HG03521 (cell line): Measurements from ENCODE around the gene JAK3.
"Not testable (repeated sequence)": the region's sequence is repeated elsewhere in the genome, so short reads cannot be mapped to it uniquely, and the experiment has no call there.

Source experiments
- ATAC-seq: cut with Tn5 transposase; IDR thresholded peaks from one replicate; pipeline ENCODE4 v1.9.1; 2021; ENCODE audit warnings: mild to moderate bottlenecking, moderate library complexity; ENCODE audit not compliant: unreplicated experiment

The JAK3 gene

GRCh38 chr19:17807731-17808316, 40.0 kb downstream of the JAK3 start:
- ATAC-seq: no peak

GRCh38 chr19:17806945-17807344, 40.8 kb downstream of the JAK3 start:
- no peak for ATAC-seq

GRCh38 chr19:17805427-17805826, 42.4 kb downstream of the JAK3 start:
- ATAC-seq: no peak

GRCh38 chr19:17803264-17803896, 44.4 kb downstream of the JAK3 start:
- no peak for ATAC-seq

GRCh38 chr19:17802137-17802858, 45.5 kb downstream of the JAK3 start:
- no peak for ATAC-seq

GRCh38 chr19:17798599-17798998, 49.2 kb downstream of the JAK3 start:
- not testable (repeated sequence) for ATAC-seq

- no peak for ATAC-seq
These were observed 50.2 kb downstream of the JAK3 start for GRCh38 chr19:17797424-17798201.

GRCh38 chr19:17796838-17797423, 50.9 kb downstream of the JAK3 start:
- ATAC-seq: no peak

GRCh38 chr19:17796013-17796837, 51.6 kb downstream of the JAK3 start:
- ATAC-seq: no peak

GRCh38 chr19:17795495-17795856, 52.3 kb downstream of the JAK3 start:
- ATAC-seq: no peak

- ATAC-seq: no peak
These were observed 52.9 kb downstream of the JAK3 start, which contains the start of gene B3GNT3 for GRCh38 chr19:17794731-17795494. B3GNT3 (plus strand) TSS chr19:17795138; CDS start chr19:17807808, 12,670 bp downstream.

GRCh38 chr19:17794412-17794730, 53.4 kb downstream of the JAK3 start:
- ATAC-seq: no peak

- no peak for ATAC-seq
These were observed 57.6 kb downstream of the JAK3 start for GRCh38 chr19:17790059-17790780.

GRCh38 chr19:17788632-17789031, 59.1 kb downstream of the JAK3 start:
- no peak for ATAC-seq

- no peak for ATAC-seq
These were observed 60.4 kb downstream of the JAK3 start for GRCh38 chr19:17787274-17787913.

- no peak for ATAC-seq
These were observed 63.4 kb downstream of the JAK3 start for GRCh38 chr19:17784201-17785008.

GRCh38 chr19:17783721-17784120, 64.1 kb downstream of the JAK3 start:
- not testable (repeated sequence) for ATAC-seq

GRCh38 chr19:17780781-17781180, 67.0 kb downstream of the JAK3 start:
- no peak for ATAC-seq
